Pons (tissue), 1 donor: ENCODE results near the gene TLL1.

ENCODE experiments used
- DNase-seq: peaks from one replicate; pipeline ENCODE4 v3.0.0-alpha.2; 2016; ENCODE audit warnings: low spot score

Gene TLL1

GRCh38 chr4:165894159-165894558 is 21.1 kb downstream of the TLL1 start:
- no peak for DNase-seq

GRCh38 chr4:165905405-165906027 is 32.5 kb downstream of the TLL1 start:
- no peak for DNase-seq

GRCh38 chr4:165906272-165906671 is 33.2 kb downstream of the TLL1 start:
- DNase-seq = no peak

- no peak for DNase-seq
These were observed 36.9 kb downstream of the TLL1 start for GRCh38 chr4:165909947-165910346.

- DNase-seq = no peak
These were observed 42.2 kb downstream of the TLL1 start for GRCh38 chr4:165915215-165915614.

GRCh38 chr4:165921546-165921945 is 48.5 kb downstream of the TLL1 start:
- no peak for DNase-seq

GRCh38 chr4:165922747-165923146 is 49.7 kb downstream of the TLL1 start:
- no peak for DNase-seq

GRCh38 chr4:165926307-165926706 is 53.3 kb downstream of the TLL1 start:
- DNase-seq = no peak

- DNase-seq = no peak
These were observed 54.3 kb downstream of the TLL1 start for GRCh38 chr4:165927366-165927765.

GRCh38 chr4:165927815-165928214 is 54.8 kb downstream of the TLL1 start:
- DNase-seq = no peak

- no peak for DNase-seq
These were observed 55.6 kb downstream of the TLL1 start for GRCh38 chr4:165928601-165929000.

- no peak for DNase-seq
These were observed 56.6 kb downstream of the TLL1 start for GRCh38 chr4:165929662-165930061.

- no peak for DNase-seq
These were observed 58.7 kb downstream of the TLL1 start for GRCh38 chr4:165931741-165932140.

GRCh38 chr4:165944900-165945299 is 71.9 kb downstream of the TLL1 start:
- DNase-seq = no peak

GRCh38 chr4:165945991-165946390 is 73.0 kb downstream of the TLL1 start:
- DNase-seq = peak; percentile 11

- DNase-seq = no peak
These were observed 74.0 kb downstream of the TLL1 start for GRCh38 chr4:165947019-165947418.

- peak; percentile 14 for DNase-seq
These were observed 80.1 kb downstream of the TLL1 start for GRCh38 chr4:165953181-165953580.

- no peak for DNase-seq
These were observed 90.6 kb downstream of the TLL1 start for GRCh38 chr4:165963621-165964020.

- no peak for DNase-seq
These were observed 91.6 kb downstream of the TLL1 start for GRCh38 chr4:165964591-165964990.

- no peak for DNase-seq
These were observed 92.5 kb downstream of the TLL1 start for GRCh38 chr4:165965503-165965902.

GRCh38 chr4:165966833-165967232 is 93.8 kb downstream of the TLL1 start:
- no peak for DNase-seq

GRCh38 chr4:165967486-165967885 is 94.4 kb downstream of the TLL1 start:
- no peak for DNase-seq

GRCh38 chr4:165970703-165971420 is 97.8 kb downstream of the TLL1 start:
- no peak for DNase-seq

GRCh38 chr4:165971446-165971845 is 98.4 kb downstream of the TLL1 start:
- DNase-seq = no peak
